HepG2 (cell line): ENCODE measurements around the gene NDUFB4. TPM values are rescaled to one million over a fixed set of nuclear protein-coding genes. Genes with fewer than 3 reads are reported as not detected.
A peak's percentile ranks its signal among the peaks of the same experiment; 100 is the strongest.

Experiments used
- ATAC-seq: fragments of 200-7000 bp; cut with Tn5 transposase; 3 replicates; pipeline ENCODE4 v1.9.1; 2020; ENCODE audit warnings: mild to moderate bottlenecking, moderate library complexity
- BruUV-seq: library from RNA; stranded (reverse); fragments of 400-500 nt; replicated peaks from 2 replicates; lab custom pipeline; 2021; lab: Mats Ljungman, UMichigan
- CTCF ChIA-PET: fragments of 300-600 bp; formaldehyde crosslinking; extraction: SDS; loops from one replicate; lab custom pipeline; 2021; ENCODE audit warnings: low total read pairs, inconsistent platforms, low intra/inter-chr PET ratio; lab: Yijun Ruan, JAX
- POLR2A ChIA-PET: fragments of 350-600 bp; sonication (Branson Sonifier 250); formaldehyde crosslinking; loops from one replicate; lab custom pipeline; 2020; ENCODE audit warnings: antibody characterized with exemption, inconsistent platforms; lab: Yijun Ruan, JAX
- DNase-seq: peaks from one replicate; pipeline ENCODE4 v3.0.0-alpha.2; 2015; ENCODE audit warnings: low spot score
- FAIRE-seq: peaks from 3 replicates; lab custom pipeline; 2011; peaks lifted over from hg19 to GRCh38; lab: Jason Lieb, UNC
- H2AFZ ChIP-seq: one replicate; pipeline ENCODE4 v1.6.1; 2011; ENCODE audit warnings: low read length, inconsistent platforms
- H3K27ac ChIP-seq: fragments of 300-600 bp; 3 replicates; pipeline ENCODE4 v1.8.0; 2011; ENCODE audit warnings: mixed run types, mild to moderate bottlenecking, mixed read lengths, low read length, inconsistent platforms; ENCODE audit not compliant: insufficient read depth; ENCODE audit errors: extremely low read length
- H3K27me3 ChIP-seq, 2 experiments: fragments of 200-600 bp in 1 of 2; 2 replicates in 1 of 2; 3 replicates in 1 of 2; pipeline versions ENCODE4 v1.6.0 to v1.8.0; 2011; ENCODE audit warnings: low read length in 2 of 2, mild to moderate bottlenecking in 2 of 2, moderate library complexity in 2 of 2, inconsistent platforms in 1 of 2; ENCODE audit not compliant: insufficient read depth in 2 of 2, control insufficient read depth in 1 of 2
- H3K36me3 ChIP-seq, 2 experiments: fragments of 200-600 bp in 1 of 2; replicated peaks in 1 of 2; 2 replicates in 1 of 2; 3 replicates in 1 of 2; pipeline versions ENCODE4 v1.5.1 to v1.8.0; 2011; ENCODE audit warnings: low read length in 2 of 2, inconsistent platforms in 1 of 2; ENCODE audit not compliant: insufficient read depth in 2 of 2, control insufficient read depth in 1 of 2
- H3K4me1 ChIP-seq: 2 replicates; pipeline ENCODE4 v1.5.1; 2012; ENCODE audit warnings: low read length, inconsistent platforms; ENCODE audit not compliant: insufficient read depth
- H3K4me2 ChIP-seq: 2 replicates; pipeline ENCODE4 v1.6.0; 2011; ENCODE audit warnings: low read depth, low read length, inconsistent platforms
- H3K4me3 ChIP-seq, 3 experiments: fragments of 200-600 bp in 1 of 3; sonication (generic), shearing (Covaris generic) in 1 of 3; replicated peaks in 1 of 3; 2 replicates each; pipeline ENCODE4 v1.5.1; 2011 to 2016; ENCODE audit warnings: low read length in 3 of 3, inconsistent platforms in 2 of 3, low read depth in 2 of 3, mild to moderate bottlenecking in 2 of 3, control low read depth in 1 of 3, mixed read lengths in 1 of 3; ENCODE audit not compliant: insufficient read depth in 1 of 3
- H3K79me2 ChIP-seq: one replicate; pipeline ENCODE4 v1.6.1; 2011; ENCODE audit warnings: low read length, inconsistent platforms; ENCODE audit not compliant: insufficient read depth
- H3K9ac ChIP-seq: 2 replicates; pipeline ENCODE4 v1.6.0; 2011; ENCODE audit warnings: mild to moderate bottlenecking, low read depth, low read length, inconsistent platforms; ENCODE audit not compliant: insufficient read depth
- H3K9me3 ChIP-seq: 2 replicates; pipeline ENCODE4 v1.5.1; 2012; ENCODE audit warnings: mild to moderate bottlenecking, low read length
- H4K20me1 ChIP-seq: 2 replicates; pipeline ENCODE4 v1.6.0; 2011; ENCODE audit warnings: inconsistent platforms, mild to moderate bottlenecking, low read length, moderate library complexity; ENCODE audit not compliant: insufficient read depth
- FUBP1 ChIP-seq: sonication (generic); formaldehyde crosslinking; IDR thresholded peaks from 2 replicates; pipeline ENCODE4 v1.5.1; 2020; ENCODE audit warnings: missing genetic modification reagents, mild to moderate bottlenecking, borderline replicate concordance
- HOMEZ ChIP-seq: IDR thresholded peaks from 2 replicates; pipeline ENCODE4 v1.6.1; 2016; ENCODE audit warnings: low read depth
- IKZF5 ChIP-seq: IDR thresholded peaks from 2 replicates; pipeline ENCODE4 v1.6.1; 2018; ENCODE audit warnings: missing genetic modification reagents, mild to moderate bottlenecking, missing compliant biosample characterization
- KLF16 ChIP-seq, 2 experiments: sonication (generic) in 1 of 2; formaldehyde crosslinking in 1 of 2; IDR thresholded peaks; 2 replicates each; pipeline versions ENCODE4 v1.6.1 to v1.8.0; 2016 to 2023; ENCODE audit warnings: missing genetic modification reagents in 2 of 2, missing compliant biosample characterization in 1 of 2
- KMT2A ChIP-seq: sonication (generic); formaldehyde crosslinking; IDR thresholded peaks from 2 replicates; pipeline ENCODE4 v1.4.0; 2020; ENCODE audit warnings: missing genetic modification reagents
- SNAPC4 ChIP-seq: sonication (generic); formaldehyde crosslinking; IDR thresholded peaks from 2 replicates; pipeline ENCODE4 v1.4.0; 2020; ENCODE audit warnings: mild to moderate bottlenecking, missing genetic modification reagents
- ZNF121 ChIP-seq: sonication (generic); formaldehyde crosslinking; IDR thresholded peaks from 2 replicates; pipeline ENCODE4 v1.5.0; 2020; ENCODE audit warnings: mild to moderate bottlenecking, missing genetic modification reagents
- ZNF770 ChIP-seq: sonication (generic); formaldehyde crosslinking; IDR thresholded peaks from 2 replicates; pipeline ENCODE4 v1.5.0; 2020; ENCODE audit warnings: mild to moderate bottlenecking, missing genetic modification reagents
- ZSCAN20 ChIP-seq: sonication (generic); formaldehyde crosslinking; IDR thresholded peaks from 2 replicates; pipeline ENCODE4 v1.4.0; 2020; ENCODE audit warnings: missing genetic modification reagents, mild to moderate bottlenecking, borderline replicate concordance
- in situ Hi-C: cut with HindIII; loops from 2 replicates; pipeline ENCODE4 v1.10.0; 2017; ENCODE audit warnings: low pct_unique_long_range_greater_than_20kb; ENCODE audit not compliant: extremely low pct_ligation_motif_present
- intact Hi-C: fragments of 100-400 bp; cut with micrococcal nuclease; formaldehyde crosslinking; loops from one replicate; pipeline ENCODE4 v1.10.0; 2022; ENCODE audit not compliant: unreplicated experiment
- polyA plus RNA-seq, 8 experiments: library from polyadenylated mRNA; depleted of rRNA in 3 of 8; stranded (reverse) in 7 of 8; unstranded in 1 of 8; fragments of >200 nt; fragmentation: Illumina TruSeq in 4 of 8; extraction: Trizol in 4 of 8; gene quantifications; 2 replicates each; pipeline versions ENCODE4 v1.2.1 to v1.2.3, GENCODE V29; 2011 to 2016; ENCODE audit warnings: low read depth in 4 of 8, missing spikeins in 1 of 8, mixed read lengths in 1 of 8; ENCODE audit not compliant: insufficient read depth in 1 of 8
- total RNA-seq, 5 experiments: library from RNA; depleted of rRNA; stranded (reverse); fragments of >200 nt; fragmentation: Illumina TruSeq; extraction: Trizol; gene quantifications; 2 replicates each; pipeline ENCODE4 v1.2.3, GENCODE V29; 2016; ENCODE audit warnings: low read depth in 1 of 5

NDUFB4 gene
- total and polyA plus RNA-seq, 2 of the 13 experiments (the other 11 are each of a cell fraction or from before 2014, with no cell fraction given) = 115 to 116 TPM

GRCh38 chr3:120623727-120624093, 27.6 kb downstream of the NDUFB4 start:
- ChIA-PET POLR2A (no interaction called here), CTCF (interaction anchor here (2.2 kb wide), 1 partner anchor 172 kb away, joined by 27 read pairs; no protein-coding TSS in a partner anchor)
- Histone ChIP-seq H3K36me3 (peaks cover 2 to 19% of the 10 kb centered on the region in 2 experiments), H3K9me3 (no peaks in the 10 kb centered on the region), H3K4me3 (no peak overlapping the region), H3K4me2 (no peak overlapping the region), H3K79me2 (no peaks in the 10 kb centered on the region), H3K27ac (no peak overlapping the region), H3K9ac (no peak overlapping the region), H4K20me1 (no peaks in the 10 kb centered on the region), H3K4me1 (no peaks in the 10 kb centered on the region), H3K27me3 (no peaks in the 10 kb centered on the region), H2AFZ (no peak overlapping the region)
- in situ Hi-C loops (loop anchor here (5.0 kb wide), 1 partner anchor 169 kb away; no protein-coding TSS in a partner anchor), intact Hi-C loops (loop anchor here (1.0 to 5.0 kb wide), 2 partner anchors 172 to 529 kb away; no protein-coding TSS in a partner anchor)
- no peak for DNase-seq
- peak; percentile 22 for ATAC-seq
- no TSS peak for BruUV-seq
- FAIRE-seq = no peak
- TF ChIP-seq SNAPC4 (CRISPR knock-in tag) = no peak
- no peak for TF ChIP-seq KLF16 (CRISPR knock-in tag; IDR thresholded peaks at IDR 0.05)
- TF ChIP-seq KMT2A (CRISPR knock-in tag) = no peak
- TF ChIP-seq ZNF770 (CRISPR knock-in tag) = peak; percentile 26; the same call in 1 of the 2 replicates
- TF ChIP-seq FUBP1 (CRISPR knock-in tag) = no peak
- TF ChIP-seq ZSCAN20 = no peak
- no peak for TF ChIP-seq HOMEZ (CRISPR knock-in tag)
- TF ChIP-seq ZNF121 (CRISPR knock-in tag) = peak; percentile 60
- TF ChIP-seq IKZF5 = no peak
